SK-N-SH treated with all-trans-retinoic acid at 6 μM for 48 hours (cell line): ENCODE measurements around the gene KIF6.

ENCODE experiments used
- ATAC-seq: fragments of 200-7000 bp; cut with Tn5 transposase; 3 replicates; pipeline ENCODE4 v1.9.1; 2020; ENCODE audit warnings: mild to moderate bottlenecking, moderate library complexity
- BACH2 ChIP-seq: fragments of 250-450 bp; sonication (Bioruptor Pico); IDR thresholded peaks from 2 replicates; pipeline ENCODE4 v1.9.0; 2021; ENCODE audit warnings: mild to moderate bottlenecking, borderline replicate concordance
- CREB5 ChIP-seq: fragments of 250-450 bp; sonication (Bioruptor Pico); IDR thresholded peaks from 2 replicates; pipeline ENCODE4 v1.5.1; 2020; ENCODE audit warnings: low read depth, mild to moderate bottlenecking, moderate library complexity
- CSDC2 ChIP-seq: fragments of 250-450 bp; sonication (Bioruptor Pico); IDR thresholded peaks from 2 replicates; pipeline ENCODE4 v1.5.0; 2020; ENCODE audit warnings: mild to moderate bottlenecking, moderate library complexity
- CSRNP3 ChIP-seq: fragments of 250-450 bp; sonication (Bioruptor Pico); IDR thresholded peaks from 2 replicates; pipeline ENCODE4 v1.5.1; 2021; ENCODE audit warnings: mild to moderate bottlenecking, moderate library complexity
- ESRRG ChIP-seq: fragments of 250-450 bp; sonication (Bioruptor Pico); IDR thresholded peaks from 2 replicates; pipeline ENCODE4 v1.6.1; 2021; ENCODE audit warnings: mild to moderate bottlenecking
- GLIS3 ChIP-seq: fragments of 250-450 bp; sonication (Bioruptor Pico); IDR thresholded peaks from 2 replicates; pipeline ENCODE4 v1.5.0; 2020; ENCODE audit warnings: mild to moderate bottlenecking, moderate library complexity
- ISL1 ChIP-seq: fragments of 250-450 bp; sonication (Bioruptor Pico); IDR thresholded peaks from 2 replicates; pipeline ENCODE4 v2.1.2; 2022; ENCODE audit warnings: mild to moderate bottlenecking, moderate library complexity
- PATZ1 ChIP-seq: fragments of 250-450 bp; sonication (Bioruptor Pico); IDR thresholded peaks from 2 replicates; pipeline ENCODE4 v1.8.0; 2020; ENCODE audit warnings: mild to moderate bottlenecking, moderate library complexity, borderline replicate concordance
- POU6F1 ChIP-seq: fragments of 250-450 bp; sonication (Bioruptor Pico); IDR thresholded peaks from 2 replicates; pipeline ENCODE4 v1.8.0; 2021; ENCODE audit warnings: low read depth, mild to moderate bottlenecking, moderate library complexity, borderline replicate concordance
- PPARA ChIP-seq: fragments of 250-450 bp; sonication (Bioruptor Pico); IDR thresholded peaks from 2 replicates; pipeline ENCODE4 v1.5.0; 2020; ENCODE audit warnings: mild to moderate bottlenecking, borderline replicate concordance
- RARB ChIP-seq: fragments of 250-450 bp; sonication (Bioruptor Pico); IDR thresholded peaks from 2 replicates; pipeline ENCODE4 v1.8.0; 2021; ENCODE audit warnings: mild to moderate bottlenecking, moderate library complexity
- SNAI2 ChIP-seq: fragments of 250-450 bp; sonication (Bioruptor Pico); IDR thresholded peaks from 2 replicates; pipeline ENCODE4 v1.5.0; 2020; ENCODE audit warnings: mild to moderate bottlenecking, moderate library complexity
- TCF4 ChIP-seq: fragments of 250-450 bp; sonication (Bioruptor Pico); IDR thresholded peaks from 2 replicates; pipeline ENCODE4 v1.8.0; 2021; ENCODE audit warnings: mild to moderate bottlenecking, moderate library complexity, borderline replicate concordance
- TSHZ2 ChIP-seq: fragments of 250-450 bp; sonication (Bioruptor Pico); IDR thresholded peaks from 2 replicates; pipeline ENCODE4 v1.5.0; 2020; ENCODE audit warnings: mild to moderate bottlenecking, moderate library complexity
- ZC3H10 ChIP-seq: fragments of 250-450 bp; sonication (Bioruptor Pico); IDR thresholded peaks from 2 replicates; pipeline ENCODE4 v1.5.1; 2021; ENCODE audit warnings: mild to moderate bottlenecking, moderate library complexity
- ZFP3 ChIP-seq: fragments of 250-450 bp; sonication (Bioruptor Pico); IDR thresholded peaks from 2 replicates; pipeline ENCODE4 v1.5.0; 2020; ENCODE audit warnings: mild to moderate bottlenecking, moderate library complexity
- ZNF565 ChIP-seq: fragments of 450-650 bp; formaldehyde crosslinking; conservative IDR thresholded peaks from 2 replicates; pipeline ENCODE4 v1.5.0; 2020; ENCODE audit warnings: low read depth, mild to moderate bottlenecking, moderate library complexity
- ZNF70 ChIP-seq: fragments of 450-650 bp; formaldehyde crosslinking; IDR thresholded peaks from 2 replicates; pipeline ENCODE4 v1.5.0; 2020; ENCODE audit warnings: mild to moderate bottlenecking, moderate library complexity
- ZNF8 ChIP-seq: fragments of 450-650 bp; formaldehyde crosslinking; IDR thresholded peaks from 2 replicates; pipeline ENCODE4 v1.5.0; 2020; ENCODE audit warnings: mild to moderate bottlenecking, moderate library complexity

The KIF6 gene

GRCh38 chr6:39386487-39386886, 338.7 kb downstream of the KIF6 start:
- no peak for ATAC-seq
- no peak for TF ChIP-seq CSDC2
- no peak for TF ChIP-seq CREB5 (CRISPR knock-in tag)
- TF ChIP-seq ESRRG (CRISPR knock-in tag) = no peak
- TF ChIP-seq GLIS3 (CRISPR knock-in tag) = no peak
- TF ChIP-seq CSRNP3 (CRISPR knock-in tag) = no peak
- no peak for TF ChIP-seq ZNF8 (CRISPR knock-in tag)
- TF ChIP-seq ZC3H10 = no peak
- TF ChIP-seq ZNF565 (CRISPR knock-in tag) = no peak
- no peak for TF ChIP-seq POU6F1
- no peak for TF ChIP-seq ISL1
- no peak for TF ChIP-seq BACH2 (CRISPR knock-in tag)

GRCh38 chr6:39381550-39382140, 343.6 kb downstream of the KIF6 start:
- ATAC-seq = no peak
- no peak for TF ChIP-seq ZC3H10
- TF ChIP-seq RARB (CRISPR knock-in tag) = no peak
- TF ChIP-seq BACH2 (CRISPR knock-in tag) = no peak
- no peak for TF ChIP-seq ZFP3
- TF ChIP-seq, all 23 proteins: peak for 0

- ATAC-seq = no peak
- TF ChIP-seq ESRRG (CRISPR knock-in tag) = no peak
- TF ChIP-seq POU6F1 = no peak
- TF ChIP-seq ZNF70 = no peak
- no peak for TF ChIP-seq BACH2 (CRISPR knock-in tag)
- TF ChIP-seq CSRNP3 (CRISPR knock-in tag) = no peak
- no peak for TF ChIP-seq PATZ1 (CRISPR knock-in tag)
- TF ChIP-seq PPARA = no peak
- no peak for TF ChIP-seq ZFP3
- TF ChIP-seq TCF4 = no peak
- TF ChIP-seq SNAI2 (CRISPR knock-in tag) = no peak
- TF ChIP-seq ISL1 = no peak
- no peak for TF ChIP-seq CREB5 (CRISPR knock-in tag)
- no peak for TF ChIP-seq CSDC2
- TF ChIP-seq TSHZ2 = no peak
- no peak for TF ChIP-seq ZC3H10
- no peak for TF ChIP-seq ZNF8 (CRISPR knock-in tag)
- no peak for TF ChIP-seq ZNF565 (CRISPR knock-in tag)
Measured at GRCh38 chr6:39380837-39381549, 344.2 kb downstream of the KIF6 start.
